SK-N-SH (cell line): Measurements from ENCODE around the gene C1S.
"Not testable (repeated sequence)": the region's sequence is repeated elsewhere in the genome, so short reads cannot be mapped to it uniquely, and the experiment has no call there.

ENCODE experiments used
- CTCF ChIP-seq: fragments of 200-600 bp; sonication (generic); IDR thresholded peaks from 2 replicates; pipeline ENCODE4 v1.6.1; 2017; ENCODE audit warnings: antibody characterized with exemption, mild to moderate bottlenecking, moderate library complexity
- EP300 ChIP-seq, 2 experiments: IDR thresholded peaks; 2 replicates each; pipeline versions ENCODE4 v1.4.0 to v1.6.1; 2012; ENCODE audit warnings: borderline replicate concordance in 1 of 2, low read depth in 1 of 2, low read length in 1 of 2
- JUND ChIP-seq: IDR thresholded peaks from 2 replicates; pipeline ENCODE4 v1.4.0; 2012
- POLR2AphosphoS5 ChIP-seq: IDR thresholded peaks from 2 replicates; pipeline ENCODE4 v1.6.1; 2012; ENCODE audit warnings: low read depth, low read length
- RAD21 ChIP-seq: IDR thresholded peaks from 2 replicates; pipeline ENCODE4 v1.6.1; 2012; ENCODE audit warnings: mild to moderate bottlenecking, low read length
- TEAD4 ChIP-seq: IDR thresholded peaks from 2 replicates; pipeline ENCODE4 v1.4.0; 2012; ENCODE audit warnings: mild to moderate bottlenecking, borderline replicate concordance; ENCODE audit not compliant: insufficient read depth
- TF ChIP-seq, protein P1 (sequence below): IDR thresholded peaks from 2 replicates; pipeline ENCODE4 v1.4.0; 2012; ENCODE audit warnings: low read depth

DNA sequence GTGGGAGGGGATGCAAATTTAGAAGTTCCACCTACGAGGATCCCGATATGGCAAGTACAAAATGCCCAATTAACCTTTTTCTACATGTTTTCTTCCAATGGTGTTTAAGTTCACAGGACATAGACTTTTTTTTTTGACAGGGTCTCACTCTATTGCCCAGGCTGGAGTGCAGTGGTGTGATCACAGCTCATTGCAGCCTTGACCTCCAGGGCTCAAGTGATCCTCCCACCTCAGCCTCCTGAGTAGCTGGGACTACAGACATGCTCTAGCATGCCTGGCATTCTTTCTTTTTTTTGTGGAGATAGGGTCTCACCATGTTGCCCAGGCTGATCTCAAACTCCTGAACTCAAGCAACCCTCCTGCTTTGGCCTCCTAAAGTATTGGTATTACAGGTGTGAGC is 4.8 kb upstream of the C1S start:
- not testable (repeated sequence) for TF ChIP-seq CTCF; EP300 (IDR thresholded peaks at IDR 0.05; ENCODE audit: borderline replicate concordance in 1 of 2, low read depth in 1 of 2, low read length in 1 of 2); POLR2AphosphoS5; TEAD4; RAD21; JUND
- TF ChIP-seq, protein P1, sequence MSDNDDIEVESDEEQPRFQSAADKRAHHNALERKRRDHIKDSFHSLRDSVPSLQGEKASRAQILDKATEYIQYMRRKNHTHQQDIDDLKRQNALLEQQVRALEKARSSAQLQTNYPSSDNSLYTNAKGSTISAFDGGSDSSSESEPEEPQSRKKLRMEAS, result not testable (repeated sequence)
